Osteocyte (in vitro differentiated cells): Measurements from ENCODE around the gene EXOC3L1. TPM values are rescaled to one million over a fixed set of nuclear protein-coding genes. Genes with fewer than 3 reads are reported as not detected.
A peak's percentile ranks its signal among the peaks of the same experiment; 100 is the strongest.

Experiments
- DNase-seq: peaks from one replicate; pipeline ENCODE4 v3.0.0; 2021; ENCODE audit warnings: mixed read lengths; ENCODE audit not compliant: unreplicated experiment; ENCODE audit errors: extremely low spot score
- H3K27ac Mint-ChIP-seq: one replicate; pipeline ENCODE4 v1.8.0; 2021; ENCODE audit warnings: mild to moderate bottlenecking, mixed read lengths; ENCODE audit not compliant: unreplicated experiment
- H3K27me3 Mint-ChIP-seq: one replicate; pipeline ENCODE4 v1.8.0; 2021; ENCODE audit warnings: mixed read lengths; ENCODE audit not compliant: unreplicated experiment
- H3K36me3 Mint-ChIP-seq: one replicate; pipeline ENCODE4 v1.8.0; 2021; ENCODE audit warnings: mixed read lengths; ENCODE audit not compliant: unreplicated experiment
- H3K4me1 Mint-ChIP-seq: one replicate; pipeline ENCODE4 v1.8.0; 2021; ENCODE audit warnings: mixed read lengths; ENCODE audit not compliant: unreplicated experiment
- H3K4me3 Mint-ChIP-seq: one replicate; pipeline ENCODE4 v1.8.0; 2021; ENCODE audit warnings: mild to moderate bottlenecking, moderate library complexity, mixed read lengths; ENCODE audit not compliant: unreplicated experiment
- H3K9me3 Mint-ChIP-seq: one replicate; pipeline ENCODE4 v1.8.0; 2021; ENCODE audit warnings: mixed read lengths; ENCODE audit not compliant: unreplicated experiment
- CTCF ChIP-seq: fragments of 200-600 bp; sonication (generic); IDR thresholded peaks from 2 replicates; pipeline ENCODE4 v1.5.0; 2021; ENCODE audit warnings: antibody characterized with exemption, mild to moderate bottlenecking, moderate library complexity
- total RNA-seq: library from RNA; stranded (reverse); gene quantifications from 2 replicates; pipeline ENCODE4 v1.2.1, GENCODE V29; 2021

The EXOC3L1 gene
- total RNA-seq, 1 donor from 2014 or later, result not detected

GRCh38 chr16:67163164-67163998, 26.6 kb downstream of the EXOC3L1 start:
- no peak overlapping the region for H3K27ac Mint-ChIP-seq
- H3K4me3 Mint-ChIP-seq, result peak overlapping the region; percentile 52
- H3K9me3 Mint-ChIP-seq, result no peaks in the 10 kb centered on the region
- no peak for DNase-seq
- no peak for TF ChIP-seq CTCF
- peaks cover 39% of the 10 kb centered on the region for H3K4me1 Mint-ChIP-seq
- peaks cover 29% of the 10 kb centered on the region for H3K27me3 Mint-ChIP-seq
- H3K36me3 Mint-ChIP-seq, result peaks cover 2% of the 10 kb centered on the region

GRCh38 chr16:67162506-67163163, 27.3 kb downstream of the EXOC3L1 start:
- H3K27ac Mint-ChIP-seq, result no peak overlapping the region
- peak overlapping the region; percentile 54 for H3K4me3 Mint-ChIP-seq
- peaks cover 2% of the 10 kb centered on the region for H3K36me3 Mint-ChIP-seq
- peaks cover 39% of the 10 kb centered on the region for H3K4me1 Mint-ChIP-seq
- H3K27me3 Mint-ChIP-seq, result peaks cover 29% of the 10 kb centered on the region
- H3K9me3 Mint-ChIP-seq, result no peaks in the 10 kb centered on the region
- DNase-seq, result no peak
- TF ChIP-seq CTCF, result no peak

GRCh38 chr16:67161595-67162058, 28.3 kb downstream of the EXOC3L1 start:
- H3K4me3 Mint-ChIP-seq, result peak overlapping the region; percentile 54
- peaks cover 29% of the 10 kb centered on the region for H3K27me3 Mint-ChIP-seq
- TF ChIP-seq CTCF, result no peak
- H3K4me1 Mint-ChIP-seq, result peaks cover 39% of the 10 kb centered on the region
- peaks cover 2% of the 10 kb centered on the region for H3K36me3 Mint-ChIP-seq
- H3K9me3 Mint-ChIP-seq, result no peaks in the 10 kb centered on the region
- no peak overlapping the region for H3K27ac Mint-ChIP-seq
- no peak for DNase-seq

- Mint-ChIP-seq H3K27ac (no peak overlapping the region), H3K4me1 (peaks cover 32% of the 10 kb centered on the region), H3K4me3 (peak overlapping the region; percentile 85), H3K27me3 (peaks cover 27% of the 10 kb centered on the region), H3K36me3 (peaks cover 2% of the 10 kb centered on the region), H3K9me3 (no peaks in the 10 kb centered on the region)
- DNase-seq, result no peak
- no peak for TF ChIP-seq CTCF
Measured at GRCh38 chr16:67158637-67159600, 31.0 kb downstream of the EXOC3L1 start.
